ENCODE measurements around the gene MAB21L4.

Gene MAB21L4

GRCh38 chr2:240930631-240931318, 34.8 kb upstream of the MAB21L4 start:
- H3K4me3 ChIP-seq (ENCODE audit: low read depth, low read length), result no peak overlapping the region
- no peaks in the 10 kb centered on the region for H3K36me3 ChIP-seq (ENCODE audit: control insufficient read depth, insufficient read depth, low read length)
- H3K9ac ChIP-seq (ENCODE audit: low read length), result no peak overlapping the region
- no peaks in the 10 kb centered on the region for H3K9me3 ChIP-seq (ENCODE audit: control insufficient read depth, insufficient read depth, low read depth, low read length)
- no peaks in the 10 kb centered on the region for H3K4me1 ChIP-seq (ENCODE audit: control insufficient read depth, insufficient read depth, low read length)
- no peaks in the 10 kb centered on the region for H3K27me3 ChIP-seq (ENCODE audit: control insufficient read depth, insufficient read depth, low read length)
- no peak overlapping the region for H3K27ac ChIP-seq (ENCODE audit: low read depth, low read length)

GRCh38 chr2:240930096-240930630, 34.2 kb upstream of the MAB21L4 start:
- no peaks in the 10 kb centered on the region for H3K36me3 ChIP-seq (ENCODE audit: control insufficient read depth, insufficient read depth, low read length)
- no peaks in the 10 kb centered on the region for H3K4me1 ChIP-seq (ENCODE audit: control insufficient read depth, insufficient read depth, low read length)
- no peaks in the 10 kb centered on the region for H3K27me3 ChIP-seq (ENCODE audit: control insufficient read depth, insufficient read depth, low read length)
- H3K4me3 ChIP-seq (ENCODE audit: low read depth, low read length), result no peak overlapping the region
- no peaks in the 10 kb centered on the region for H3K9me3 ChIP-seq (ENCODE audit: control insufficient read depth, insufficient read depth, low read depth, low read length)
- no peak overlapping the region for H3K9ac ChIP-seq (ENCODE audit: low read length)
- no peak overlapping the region for H3K27ac ChIP-seq (ENCODE audit: low read depth, low read length)

- Histone ChIP-seq H3K27ac (ENCODE audit: low read depth, low read length) (no peak overlapping the region), H3K4me1 (ENCODE audit: control insufficient read depth, insufficient read depth, low read length) (no peaks in the 10 kb centered on the region), H3K27me3 (ENCODE audit: control insufficient read depth, insufficient read depth, low read length) (no peaks in the 10 kb centered on the region), H3K36me3 (ENCODE audit: control insufficient read depth, insufficient read depth, low read length) (no peaks in the 10 kb centered on the region), H3K9me3 (ENCODE audit: control insufficient read depth, insufficient read depth, low read depth, low read length) (no peaks in the 10 kb centered on the region), H3K9ac (ENCODE audit: low read length) (no peak overlapping the region), H3K4me3 (ENCODE audit: low read depth, low read length) (no peak overlapping the region)
These were observed 33.6 kb upstream of the MAB21L4 start for GRCh38 chr2:240929364-240930095.

GRCh38 chr2:240928476-240929363, 32.8 kb upstream of the MAB21L4 start:
- no peaks in the 10 kb centered on the region for H3K36me3 ChIP-seq (ENCODE audit: control insufficient read depth, insufficient read depth, low read length)
- H3K4me1 ChIP-seq (ENCODE audit: control insufficient read depth, insufficient read depth, low read length), result no peaks in the 10 kb centered on the region
- no peaks in the 10 kb centered on the region for H3K27me3 ChIP-seq (ENCODE audit: control insufficient read depth, insufficient read depth, low read length)
- no peak overlapping the region for H3K4me3 ChIP-seq (ENCODE audit: low read depth, low read length)
- no peak overlapping the region for H3K27ac ChIP-seq (ENCODE audit: low read depth, low read length)
- H3K9me3 ChIP-seq (ENCODE audit: control insufficient read depth, insufficient read depth, low read depth, low read length), result no peaks in the 10 kb centered on the region
- no peak overlapping the region for H3K9ac ChIP-seq (ENCODE audit: low read length)

- no peak overlapping the region for H3K9ac ChIP-seq (ENCODE audit: low read length)
These were observed 31.4 kb upstream of the MAB21L4 start for GRCh38 chr2:240927390-240927781.

GRCh38 chr2:240926516-240927389, 30.8 kb upstream of the MAB21L4 start:
- Histone ChIP-seq H3K27me3 (ENCODE audit: control insufficient read depth, insufficient read depth, low read length) (no peaks in the 10 kb centered on the region), H3K9me3 (ENCODE audit: control insufficient read depth, insufficient read depth, low read depth, low read length) (no peaks in the 10 kb centered on the region)

More at GRCh38 chr2:240927390-240927781, 31.4 kb upstream of the MAB21L4 start:
- no peak overlapping the region for H3K4me3 ChIP-seq (ENCODE audit: low read depth, low read length)
- no peaks in the 10 kb centered on the region for H3K27me3 ChIP-seq (ENCODE audit: control insufficient read depth, insufficient read depth, low read length)
- no peaks in the 10 kb centered on the region for H3K9me3 ChIP-seq (ENCODE audit: control insufficient read depth, insufficient read depth, low read depth, low read length)
- H3K36me3 ChIP-seq (ENCODE audit: control insufficient read depth, insufficient read depth, low read length), result no peaks in the 10 kb centered on the region
- no peak overlapping the region for H3K27ac ChIP-seq (ENCODE audit: low read depth, low read length)
- no peaks in the 10 kb centered on the region for H3K4me1 ChIP-seq (ENCODE audit: control insufficient read depth, insufficient read depth, low read length)

GRCh38 chr2:240925568-240926515, 29.9 kb upstream of the MAB21L4 start:
- H3K9ac ChIP-seq (ENCODE audit: low read length), result no peak overlapping the region
- no peaks in the 10 kb centered on the region for H3K9me3 ChIP-seq (ENCODE audit: control insufficient read depth, insufficient read depth, low read depth, low read length)
- H3K27me3 ChIP-seq (ENCODE audit: control insufficient read depth, insufficient read depth, low read length), result no peaks in the 10 kb centered on the region
- H3K4me1 ChIP-seq (ENCODE audit: control insufficient read depth, insufficient read depth, low read length), result no peaks in the 10 kb centered on the region
- H3K27ac ChIP-seq (ENCODE audit: low read depth, low read length), result no peak overlapping the region
- H3K36me3 ChIP-seq (ENCODE audit: control insufficient read depth, insufficient read depth, low read length), result no peaks in the 10 kb centered on the region
- no peak overlapping the region for H3K4me3 ChIP-seq (ENCODE audit: low read depth, low read length)

More at GRCh38 chr2:240926516-240927389, 30.8 kb upstream of the MAB21L4 start:
- no peak overlapping the region for H3K4me3 ChIP-seq (ENCODE audit: low read depth, low read length)
- no peaks in the 10 kb centered on the region for H3K36me3 ChIP-seq (ENCODE audit: control insufficient read depth, insufficient read depth, low read length)
- no peak overlapping the region for H3K9ac ChIP-seq (ENCODE audit: low read length)
- no peak overlapping the region for H3K27ac ChIP-seq (ENCODE audit: low read depth, low read length)
- H3K4me1 ChIP-seq (ENCODE audit: control insufficient read depth, insufficient read depth, low read length), result no peaks in the 10 kb centered on the region

- no peaks in the 10 kb centered on the region for H3K4me1 ChIP-seq (ENCODE audit: control insufficient read depth, insufficient read depth, low read length)
- H3K27ac ChIP-seq (ENCODE audit: low read depth, low read length), result no peak overlapping the region
- no peak overlapping the region for H3K9ac ChIP-seq (ENCODE audit: low read length)
- H3K36me3 ChIP-seq (ENCODE audit: control insufficient read depth, insufficient read depth, low read length), result no peaks in the 10 kb centered on the region
- no peaks in the 10 kb centered on the region for H3K9me3 ChIP-seq (ENCODE audit: control insufficient read depth, insufficient read depth, low read depth, low read length)
- no peak overlapping the region for H3K4me3 ChIP-seq (ENCODE audit: low read depth, low read length)
- no peaks in the 10 kb centered on the region for H3K27me3 ChIP-seq (ENCODE audit: control insufficient read depth, insufficient read depth, low read length)
These were observed 29.2 kb upstream of the MAB21L4 start for GRCh38 chr2:240925191-240925567.

- Histone ChIP-seq H3K36me3 (ENCODE audit: control insufficient read depth, insufficient read depth, low read length) (no peaks in the 10 kb centered on the region), H3K9ac (ENCODE audit: low read length) (no peak overlapping the region), H3K27ac (ENCODE audit: low read depth, low read length) (no peak overlapping the region), H3K4me3 (ENCODE audit: low read depth, low read length) (no peak overlapping the region), H3K27me3 (ENCODE audit: control insufficient read depth, insufficient read depth, low read length) (no peaks in the 10 kb centered on the region), H3K9me3 (ENCODE audit: control insufficient read depth, insufficient read depth, low read depth, low read length) (no peaks in the 10 kb centered on the region), H3K4me1 (ENCODE audit: control insufficient read depth, insufficient read depth, low read length) (no peaks in the 10 kb centered on the region)
These were observed 27.1 kb upstream of the MAB21L4 start for GRCh38 chr2:240922982-240923537.

Data from HUES6 (cell line).